HepG2 (cell line): ENCODE measurements around the gene SPTBN2. TPM values are rescaled to one million over a fixed set of nuclear protein-coding genes. Genes with fewer than 3 reads are reported as not detected.

Source experiments
- ESRRA ChIP-seq: sonication (generic); formaldehyde crosslinking; IDR thresholded peaks from 2 replicates; pipeline ENCODE4 v1.5.1; 2020; ENCODE audit warnings: mild to moderate bottlenecking, low read depth, missing genetic modification reagents
- EZH2 ChIP-seq: conservative IDR thresholded peaks from 2 replicates; pipeline ENCODE4 v1.6.1; 2012; ENCODE audit warnings: mild to moderate bottlenecking, low read depth, low read length, moderate library complexity
- FLYWCH1 ChIP-seq: sonication (generic); formaldehyde crosslinking; IDR thresholded peaks from 2 replicates; pipeline ENCODE4 v1.8.1; 2023; ENCODE audit warnings: mild to moderate bottlenecking, missing genetic modification reagents
- KLF11 ChIP-seq: IDR thresholded peaks from 2 replicates; pipeline ENCODE4 v1.6.1; 2016; ENCODE audit warnings: missing compliant biosample characterization
- MED8 ChIP-seq: sonication (generic); formaldehyde crosslinking; IDR thresholded peaks from 2 replicates; pipeline ENCODE4 v1.8.1; 2023; ENCODE audit warnings: mild to moderate bottlenecking, missing genetic modification reagents; ENCODE audit not compliant: insufficient replicate concordance
- NFAT5 ChIP-seq: sonication (generic); formaldehyde crosslinking; IDR thresholded peaks from 2 replicates; pipeline ENCODE4 v1.4.0; 2020; ENCODE audit warnings: missing genetic modification reagents
- ZBTB40 ChIP-seq, 2 experiments: fragments of 450-650 bp in 1 of 2; sonication (generic) in 1 of 2; formaldehyde crosslinking in 1 of 2; IDR thresholded peaks; 2 replicates each; pipeline versions ENCODE4 v1.6.1 to v1.8.0; 2016 to 2022; ENCODE audit warnings: antibody characterized with exemption in 1 of 2, mild to moderate bottlenecking in 1 of 2, missing genetic modification reagents in 1 of 2
- ZBTB44 ChIP-seq: sonication (generic); formaldehyde crosslinking; IDR thresholded peaks from 2 replicates; pipeline ENCODE4 v1.4.0; 2020; ENCODE audit warnings: missing genetic modification reagents
- ZNF282 ChIP-seq: fragments of 450-650 bp; IDR thresholded peaks from 2 replicates; pipeline ENCODE4 v1.6.1; 2018; ENCODE audit not compliant: partially characterized antibody
- ZNF589 ChIP-seq: sonication (generic); formaldehyde crosslinking; conservative IDR thresholded peaks from 2 replicates; pipeline ENCODE4 v1.8.0; 2022; ENCODE audit warnings: mild to moderate bottlenecking, moderate library complexity, missing genetic modification reagents
- ZSCAN29 ChIP-seq: sonication (generic); formaldehyde crosslinking; conservative IDR thresholded peaks from 2 replicates; pipeline ENCODE4 v1.4.0; 2020; ENCODE audit warnings: mild to moderate bottlenecking, missing genetic modification reagents
- polyA plus RNA-seq, 8 experiments: library from polyadenylated mRNA; depleted of rRNA in 3 of 8; stranded (reverse) in 7 of 8; unstranded in 1 of 8; fragments of >200 nt; fragmentation: Illumina TruSeq in 4 of 8; extraction: Trizol in 4 of 8; gene quantifications; 2 replicates each; pipeline versions ENCODE4 v1.2.1 to v1.2.3, GENCODE V29; 2011 to 2016; ENCODE audit warnings: low read depth in 4 of 8, missing spikeins in 1 of 8, mixed read lengths in 1 of 8; ENCODE audit not compliant: insufficient read depth in 1 of 8
- total RNA-seq, 5 experiments: library from RNA; depleted of rRNA; stranded (reverse); fragments of >200 nt; fragmentation: Illumina TruSeq; extraction: Trizol; gene quantifications; 2 replicates each; pipeline ENCODE4 v1.2.3, GENCODE V29; 2016; ENCODE audit warnings: low read depth in 1 of 5

Gene SPTBN2
- total and polyA plus RNA-seq, 2 of the 13 experiments (the other 11 are each of a cell fraction or from before 2014, with no cell fraction given) = 0.65 to 4.0 TPM

GRCh38 chr11:66677599-66678375 is 51.2 kb downstream of the SPTBN2 start, which contains the start of gene RBM4B (continued):
- TF ChIP-seq ZBTB40 (IDR thresholded peaks at IDR 0.05) (no peak), ZBTB40 (CRISPR knock-in tag; IDR thresholded peaks at IDR 0.05) (no peak; the same call in 1 of the 2 replicates), ZBTB44 (CRISPR knock-in tag) (no peak), EZH2 (no peak), KLF11 (no peak), ESRRA (CRISPR knock-in tag) (0 out of 2 replicates have a peak, but pooled peaks have one; percentile 22), FLYWCH1 (CRISPR knock-in tag) (no peak), ZNF589 (CRISPR knock-in tag) (no peak), ZNF282 (no peak), ZSCAN29 (CRISPR knock-in tag) (no peak), NFAT5 (no peak), MED8 (no peak)
